HepG2 (cell line): ENCODE measurements around the gene FBXO10. TPM values are rescaled to one million over a fixed set of nuclear protein-coding genes. Genes with fewer than 3 reads are reported as not detected.

Experiments used
- ATAC-seq: fragments of 200-7000 bp; cut with Tn5 transposase; 3 replicates; pipeline ENCODE4 v1.9.1; 2020; ENCODE audit warnings: mild to moderate bottlenecking, moderate library complexity
- BruUV-seq: library from RNA; stranded (reverse); fragments of 400-500 nt; replicated peaks from 2 replicates; lab custom pipeline; 2021; lab: Mats Ljungman, UMichigan
- CTCF ChIA-PET: fragments of 300-600 bp; formaldehyde crosslinking; extraction: SDS; loops from one replicate; lab custom pipeline; 2021; ENCODE audit warnings: low total read pairs, inconsistent platforms, low intra/inter-chr PET ratio; lab: Yijun Ruan, JAX
- POLR2A ChIA-PET: fragments of 350-600 bp; sonication (Branson Sonifier 250); formaldehyde crosslinking; loops from one replicate; lab custom pipeline; 2020; ENCODE audit warnings: antibody characterized with exemption, inconsistent platforms; lab: Yijun Ruan, JAX
- DNase-seq: peaks from one replicate; pipeline ENCODE4 v3.0.0-alpha.2; 2015; ENCODE audit warnings: low spot score
- FAIRE-seq: peaks from 3 replicates; lab custom pipeline; 2011; peaks lifted over from hg19 to GRCh38; lab: Jason Lieb, UNC
- H2AFZ ChIP-seq: one replicate; pipeline ENCODE4 v1.6.1; 2011; ENCODE audit warnings: low read length, inconsistent platforms
- H3K27ac ChIP-seq: fragments of 300-600 bp; 3 replicates; pipeline ENCODE4 v1.8.0; 2011; ENCODE audit warnings: mixed run types, mild to moderate bottlenecking, mixed read lengths, low read length, inconsistent platforms; ENCODE audit not compliant: insufficient read depth; ENCODE audit errors: extremely low read length
- H3K27me3 ChIP-seq, 2 experiments: fragments of 200-600 bp in 1 of 2; 2 replicates in 1 of 2; 3 replicates in 1 of 2; pipeline versions ENCODE4 v1.6.0 to v1.8.0; 2011; ENCODE audit warnings: low read length in 2 of 2, mild to moderate bottlenecking in 2 of 2, moderate library complexity in 2 of 2, inconsistent platforms in 1 of 2; ENCODE audit not compliant: insufficient read depth in 2 of 2, control insufficient read depth in 1 of 2
- H3K36me3 ChIP-seq, 2 experiments: fragments of 200-600 bp in 1 of 2; replicated peaks in 1 of 2; 2 replicates in 1 of 2; 3 replicates in 1 of 2; pipeline versions ENCODE4 v1.5.1 to v1.8.0; 2011; ENCODE audit warnings: low read length in 2 of 2, inconsistent platforms in 1 of 2; ENCODE audit not compliant: insufficient read depth in 2 of 2, control insufficient read depth in 1 of 2
- H3K4me1 ChIP-seq: 2 replicates; pipeline ENCODE4 v1.5.1; 2012; ENCODE audit warnings: low read length, inconsistent platforms; ENCODE audit not compliant: insufficient read depth
- H3K4me2 ChIP-seq: 2 replicates; pipeline ENCODE4 v1.6.0; 2011; ENCODE audit warnings: low read depth, low read length, inconsistent platforms
- H3K4me3 ChIP-seq, 3 experiments: fragments of 200-600 bp in 1 of 3; sonication (generic), shearing (Covaris generic) in 1 of 3; replicated peaks in 1 of 3; 2 replicates each; pipeline ENCODE4 v1.5.1; 2011 to 2016; ENCODE audit warnings: low read length in 3 of 3, inconsistent platforms in 2 of 3, low read depth in 2 of 3, mild to moderate bottlenecking in 2 of 3, control low read depth in 1 of 3, mixed read lengths in 1 of 3; ENCODE audit not compliant: insufficient read depth in 1 of 3
- H3K79me2 ChIP-seq: one replicate; pipeline ENCODE4 v1.6.1; 2011; ENCODE audit warnings: low read length, inconsistent platforms; ENCODE audit not compliant: insufficient read depth
- H3K9ac ChIP-seq: 2 replicates; pipeline ENCODE4 v1.6.0; 2011; ENCODE audit warnings: mild to moderate bottlenecking, low read depth, low read length, inconsistent platforms; ENCODE audit not compliant: insufficient read depth
- H3K9me3 ChIP-seq: 2 replicates; pipeline ENCODE4 v1.5.1; 2012; ENCODE audit warnings: mild to moderate bottlenecking, low read length
- H4K20me1 ChIP-seq: 2 replicates; pipeline ENCODE4 v1.6.0; 2011; ENCODE audit warnings: inconsistent platforms, mild to moderate bottlenecking, low read length, moderate library complexity; ENCODE audit not compliant: insufficient read depth
- EEA1 ChIP-seq: sonication (generic); formaldehyde crosslinking; IDR thresholded peaks from 2 replicates; pipeline ENCODE4 v1.5.1; 2020; ENCODE audit warnings: mild to moderate bottlenecking, missing genetic modification reagents, borderline replicate concordance
- ZNF235 ChIP-seq: sonication (generic); formaldehyde crosslinking; IDR thresholded peaks from 2 replicates; pipeline ENCODE4 v1.8.1; 2023; ENCODE audit warnings: mild to moderate bottlenecking, missing genetic modification reagents, borderline replicate concordance
- WGBS: methylation state at CpG from one replicate; pipeline ENCODE4 v1.1.6; 2017; ENCODE audit warnings: low lambda C conversion rate; 5-methylcytosine and 5-hydroxymethylcytosine counted together
- in situ Hi-C: cut with HindIII; loops from 2 replicates; pipeline ENCODE4 v1.10.0; 2017; ENCODE audit warnings: low pct_unique_long_range_greater_than_20kb; ENCODE audit not compliant: extremely low pct_ligation_motif_present
- intact Hi-C: fragments of 100-400 bp; cut with micrococcal nuclease; formaldehyde crosslinking; loops from one replicate; pipeline ENCODE4 v1.10.0; 2022; ENCODE audit not compliant: unreplicated experiment
- polyA plus RNA-seq, 8 experiments: library from polyadenylated mRNA; depleted of rRNA in 3 of 8; stranded (reverse) in 7 of 8; unstranded in 1 of 8; fragments of >200 nt; fragmentation: Illumina TruSeq in 4 of 8; extraction: Trizol in 4 of 8; gene quantifications; 2 replicates each; pipeline versions ENCODE4 v1.2.1 to v1.2.3, GENCODE V29; 2011 to 2016; ENCODE audit warnings: low read depth in 4 of 8, missing spikeins in 1 of 8, mixed read lengths in 1 of 8; ENCODE audit not compliant: insufficient read depth in 1 of 8
- total RNA-seq, 5 experiments: library from RNA; depleted of rRNA; stranded (reverse); fragments of >200 nt; fragmentation: Illumina TruSeq; extraction: Trizol; gene quantifications; 2 replicates each; pipeline ENCODE4 v1.2.3, GENCODE V29; 2016; ENCODE audit warnings: low read depth in 1 of 5
- TF ChIP-seq, protein P1 (sequence below): sonication (generic); formaldehyde crosslinking; IDR thresholded peaks from 2 replicates; pipeline ENCODE4 v1.4.0; 2020; ENCODE audit warnings: low read depth, mild to moderate bottlenecking, missing genetic modification reagents

FBXO10 gene
- total and polyA plus RNA-seq, 2 of the 13 experiments (the other 11 are each of a cell fraction or from before 2014, with no cell fraction given): 3.1 to 5.1 TPM

DNA sequence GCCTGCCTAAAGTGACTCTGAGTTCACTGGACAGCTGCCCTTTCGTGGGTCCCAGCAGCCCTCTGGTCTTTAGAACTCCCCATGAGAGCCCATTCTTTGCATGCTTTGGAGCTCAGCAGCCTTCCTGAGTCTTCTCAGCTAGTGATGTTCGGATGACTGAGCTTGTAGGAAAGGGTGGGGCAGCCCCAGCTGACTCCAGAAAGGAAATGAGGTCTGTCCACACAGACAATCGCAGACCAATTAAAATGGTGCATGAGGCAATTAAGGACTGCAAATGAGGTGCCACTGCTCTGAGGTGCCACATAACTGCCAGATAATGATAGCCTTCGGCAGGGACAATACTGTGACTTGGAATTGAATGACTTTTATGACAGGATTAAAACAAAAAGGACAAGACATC, 41.7 kb upstream of the FBXO10 start:
- no peak overlapping the region for H2AFZ ChIP-seq
- 5% methylated on average over 4 of the region's 4 CpGs for WGBS
- TF ChIP-seq, protein P1, sequence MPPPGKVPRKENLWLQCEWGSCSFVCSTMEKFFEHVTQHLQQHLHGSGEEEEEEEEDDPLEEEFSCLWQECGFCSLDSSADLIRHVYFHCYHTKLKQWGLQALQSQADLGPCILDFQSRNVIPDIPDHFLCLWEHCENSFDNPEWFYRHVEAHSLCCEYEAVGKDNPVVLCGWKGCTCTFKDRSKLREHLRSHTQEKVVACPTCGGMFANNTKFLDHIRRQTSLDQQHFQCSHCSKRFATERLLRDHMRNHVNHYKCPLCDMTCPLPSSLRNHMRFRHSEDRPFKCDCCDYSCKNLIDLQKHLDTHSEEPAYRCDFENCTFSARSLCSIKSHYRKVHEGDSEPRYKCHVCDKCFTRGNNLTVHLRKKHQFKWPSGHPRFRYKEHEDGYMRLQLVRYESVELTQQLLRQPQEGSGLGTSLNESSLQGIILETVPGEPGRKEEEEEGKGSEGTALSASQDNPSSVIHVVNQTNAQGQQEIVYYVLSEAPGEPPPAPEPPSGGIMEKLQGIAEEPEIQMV (CRISPR knock-in tag): no peak
- no peak for TF ChIP-seq EEA1 (CRISPR knock-in tag)
- DNase-seq: no peak
- H3K79me2 ChIP-seq: no peaks in the 10 kb centered on the region
- no peaks in the 10 kb centered on the region for H3K4me1 ChIP-seq
- no peaks in the 10 kb centered on the region for H3K36me3 ChIP-seq
- no peak for FAIRE-seq
- no peaks in the 10 kb centered on the region for H4K20me1 ChIP-seq
- H3K27me3 ChIP-seq: peaks cover 0 to 37% of the 10 kb centered on the region in 2 experiments; a peak in 3 of 5 replicates
- BruUV-seq: no TSS peak
- CTCF ChIA-PET: no interaction called here
- in situ Hi-C loops: no loop called here
- no peak for ATAC-seq
- H3K4me3 ChIP-seq: no peak overlapping the region
- intact Hi-C loops: no loop called here
- no peak overlapping the region for H3K4me2 ChIP-seq
- no peak overlapping the region for H3K27ac ChIP-seq
- no peak overlapping the region for H3K9ac ChIP-seq
- POLR2A ChIA-PET: no interaction called here
- no peaks in the 10 kb centered on the region for H3K9me3 ChIP-seq

GRCh38 chr9:37617161-37617560, 41.0 kb upstream of the FBXO10 start:
- no peak overlapping the region for H3K4me2 ChIP-seq
- no peaks in the 10 kb centered on the region for H4K20me1 ChIP-seq
- H2AFZ ChIP-seq: no peak overlapping the region
- CTCF ChIA-PET: no interaction called here
- DNase-seq: no peak
- no peak overlapping the region for H3K9ac ChIP-seq
- H3K4me1 ChIP-seq: no peaks in the 10 kb centered on the region
- intact Hi-C loops: no loop called here
- in situ Hi-C loops: no loop called here
- FAIRE-seq: no peak
- no peak for ATAC-seq
- H3K9me3 ChIP-seq: no peaks in the 10 kb centered on the region
- H3K4me3 ChIP-seq: no peak overlapping the region
- H3K36me3 ChIP-seq: no peaks in the 10 kb centered on the region
- WGBS: 0% methylated on average over 2 of the region's 2 CpGs
- TF ChIP-seq ZNF235: no peak
- TF ChIP-seq, all 625 proteins: peak for 0
- Histone ChIP-seq H3K27me3 (peaks cover 0 to 37% of the 10 kb centered on the region in 2 experiments; a peak in 3 of 5 replicates), H3K27ac (no peak overlapping the region), H3K79me2 (no peaks in the 10 kb centered on the region)
- POLR2A ChIA-PET: no interaction called here
- BruUV-seq: no TSS peak
